GM18520 (cell line): ENCODE measurements around the gene APOC4.
"Not testable (repeated sequence)": the region's sequence is repeated elsewhere in the genome, so short reads cannot be mapped to it uniquely, and the experiment has no call there.

Experiments
- ATAC-seq: cut with Tn5 transposase; IDR thresholded peaks from one replicate; pipeline ENCODE4 v1.9.1; 2021; ENCODE audit not compliant: unreplicated experiment

APOC4 gene

DNA sequence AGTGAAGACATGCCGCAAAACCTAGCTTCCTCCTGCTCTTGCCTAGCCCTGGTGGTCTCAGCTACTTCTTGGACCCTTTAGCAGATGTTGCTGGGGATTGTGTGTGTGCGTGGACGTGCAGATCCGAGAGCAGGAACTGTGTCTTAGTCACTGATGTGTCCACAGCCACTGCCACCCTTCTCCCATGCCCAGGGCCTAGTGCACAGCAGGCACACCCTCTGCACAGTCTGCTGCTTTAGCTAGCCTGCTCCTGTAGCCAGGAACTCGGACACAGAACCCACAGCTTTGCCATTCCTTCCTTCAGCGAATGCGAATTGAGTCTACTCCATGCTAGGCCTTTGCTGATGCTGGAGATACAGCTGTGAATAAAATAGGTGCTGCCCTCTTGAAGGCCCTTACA lies 15.5 kb downstream of the APOC4 start:
- no peak for ATAC-seq

DNA sequence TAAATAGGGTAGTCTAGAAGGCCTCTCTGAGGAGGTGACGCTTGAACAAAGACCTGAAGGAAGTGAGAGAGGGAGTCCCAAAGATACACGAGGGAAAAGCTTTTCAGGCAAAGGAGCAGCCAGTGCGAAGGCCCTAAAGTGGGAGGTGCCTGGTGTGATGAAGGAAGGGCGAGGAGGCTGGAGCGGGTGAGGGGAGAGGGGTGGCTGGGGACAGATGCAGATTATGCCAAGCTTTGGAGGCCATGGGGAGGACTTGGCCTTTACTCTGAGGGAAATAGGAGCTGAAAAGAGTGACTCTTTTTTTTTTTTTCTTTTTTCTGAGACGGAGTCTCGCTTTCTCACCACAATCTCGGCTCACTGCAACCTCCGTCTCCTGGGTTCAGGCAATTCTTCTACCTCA lies 16.1 kb downstream of the APOC4 start:
- ATAC-seq = no peak

DNA sequence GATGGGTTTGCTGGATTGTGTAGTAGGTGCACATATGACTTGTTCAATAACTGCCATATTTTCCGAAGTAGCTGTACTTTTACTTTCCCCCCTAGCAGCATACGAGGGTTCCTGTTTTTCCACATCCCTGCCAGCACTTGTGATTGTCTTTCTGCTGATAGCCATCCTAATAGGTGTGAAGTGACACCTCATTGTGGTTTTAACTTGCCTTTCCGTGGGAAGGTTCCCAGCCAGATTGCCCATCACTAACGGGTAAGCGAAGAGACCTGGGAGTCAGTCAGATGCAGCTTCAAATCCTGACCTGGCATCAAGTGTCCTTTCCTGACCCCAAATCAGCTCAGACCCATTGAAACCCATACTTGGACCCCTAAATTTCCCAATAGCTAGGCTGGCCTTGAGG lies 17.7 kb downstream of the APOC4 start:
- no peak for ATAC-seq

DNA sequence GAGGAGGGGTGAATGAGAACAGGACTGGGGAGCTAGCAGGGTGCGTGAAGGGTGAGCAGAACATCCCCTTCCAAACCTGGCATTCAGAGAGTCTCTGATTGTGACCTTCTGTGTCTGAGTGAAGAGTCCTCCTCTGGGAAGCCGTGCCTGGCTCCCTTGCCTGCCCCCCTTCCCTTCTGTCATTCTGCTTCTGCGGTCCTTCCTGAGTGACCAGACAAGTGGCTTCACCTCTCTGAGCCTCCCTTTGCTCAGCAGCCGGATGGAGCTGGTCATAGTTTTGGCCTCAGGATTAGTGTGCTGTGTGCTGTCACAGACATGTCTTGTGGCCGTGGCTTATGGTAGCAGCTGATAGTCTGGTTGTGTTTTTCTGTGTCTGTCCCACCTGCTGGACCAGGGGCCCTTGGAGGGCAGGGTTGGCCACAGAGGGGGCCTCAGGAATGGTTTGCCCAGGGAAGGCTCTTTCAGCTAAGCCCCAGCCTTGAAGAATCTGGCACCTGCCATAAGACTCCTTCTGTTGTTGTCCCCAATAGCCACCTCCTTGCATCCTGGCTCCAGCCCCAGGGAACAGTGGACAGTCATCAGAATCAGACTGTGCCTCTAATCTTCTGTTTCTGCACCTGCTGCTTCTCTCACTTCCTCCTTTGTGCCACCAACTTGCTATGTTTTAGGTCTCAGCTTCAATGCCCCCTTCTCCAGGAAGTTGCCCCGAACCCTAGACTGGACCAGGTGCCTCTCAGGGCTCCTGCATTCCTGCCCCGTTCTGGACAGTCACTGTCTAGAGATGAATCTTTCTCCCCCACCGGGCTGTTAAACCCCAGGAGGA lies 19.1 kb downstream of the APOC4 start:
- ATAC-seq = no peak

DNA sequence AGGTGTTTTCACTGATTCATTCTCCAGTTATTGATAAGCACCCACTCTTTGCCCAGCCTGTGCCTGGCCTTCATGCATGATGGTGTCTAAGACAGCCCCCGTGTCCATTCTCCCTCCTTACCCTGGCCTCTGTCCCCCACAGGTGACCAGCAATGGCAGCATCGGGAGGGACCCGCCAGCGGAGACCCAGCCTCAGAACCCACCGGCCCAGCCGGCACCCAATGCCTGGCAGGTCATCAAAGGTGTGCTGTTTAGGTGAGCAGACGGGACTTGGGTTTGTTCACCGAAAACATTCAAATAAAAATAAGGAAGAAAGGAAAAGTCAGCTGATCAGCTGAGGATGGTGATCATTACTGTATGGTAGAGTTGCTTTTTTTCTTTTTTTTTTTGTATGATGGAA lies 19.8 kb downstream of the APOC4 start:
- no peak for ATAC-seq

DNA sequence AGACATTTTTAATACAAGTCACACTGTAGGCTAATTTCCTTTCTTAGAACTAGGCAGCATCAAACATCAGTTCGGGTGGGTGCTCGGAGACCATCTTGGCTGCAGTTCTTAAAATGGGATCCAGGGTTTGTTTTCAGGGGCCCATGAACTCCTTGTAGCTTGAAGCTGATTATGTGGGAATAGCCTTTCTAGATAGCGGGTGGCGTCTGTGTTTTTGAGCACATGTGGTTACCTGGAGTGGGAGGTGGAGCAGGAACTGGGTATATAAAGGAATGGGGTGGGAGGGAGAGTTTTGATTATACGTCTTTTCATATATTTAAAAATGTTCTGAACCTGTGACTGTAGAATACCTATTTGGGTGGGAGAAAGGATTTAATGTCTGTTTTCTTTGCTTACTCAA lies 26.1 kb downstream of the APOC4 start:
- ATAC-seq = no peak

DNA sequence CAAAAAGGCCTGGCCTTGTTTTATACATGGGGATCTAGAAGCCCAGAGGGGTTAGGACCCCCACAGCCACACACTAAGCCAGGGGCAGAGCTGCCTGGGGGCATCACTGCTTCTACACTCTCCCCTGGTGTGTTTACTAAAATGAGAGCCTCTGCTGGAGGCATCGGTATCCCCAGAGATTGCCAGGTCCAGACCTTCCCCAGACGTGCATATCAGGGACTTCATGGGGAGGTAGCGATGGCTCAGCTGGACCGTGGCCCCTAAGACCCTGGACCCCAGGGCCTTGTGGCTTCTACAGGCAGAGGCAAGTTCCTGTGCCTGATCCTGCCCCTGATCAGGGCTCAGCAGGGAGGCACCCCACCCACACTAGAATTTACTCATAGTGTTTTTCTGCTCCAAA lies 26.6 kb downstream of the APOC4 start:
- no peak for ATAC-seq

DNA sequence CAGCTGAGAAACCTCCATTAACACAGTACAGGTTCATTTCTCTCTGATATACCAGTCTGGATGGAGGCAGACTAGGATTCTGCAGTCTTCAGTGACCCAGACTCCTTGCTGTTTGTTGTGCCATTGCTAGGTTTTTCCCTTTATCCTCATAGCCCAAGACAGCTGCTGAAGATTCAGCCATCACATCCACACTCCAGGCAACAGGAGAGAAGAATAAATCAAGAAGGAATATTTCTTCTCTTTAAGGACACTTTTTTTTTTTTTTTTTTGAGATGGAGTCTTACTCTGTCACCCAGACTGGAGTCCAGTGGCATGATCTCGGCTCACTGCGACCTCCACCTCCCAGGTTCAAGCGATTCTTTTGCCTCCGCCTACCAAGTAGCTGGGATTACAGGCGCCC lies 27.4 kb downstream of the APOC4 start:
- no peak for ATAC-seq

DNA sequence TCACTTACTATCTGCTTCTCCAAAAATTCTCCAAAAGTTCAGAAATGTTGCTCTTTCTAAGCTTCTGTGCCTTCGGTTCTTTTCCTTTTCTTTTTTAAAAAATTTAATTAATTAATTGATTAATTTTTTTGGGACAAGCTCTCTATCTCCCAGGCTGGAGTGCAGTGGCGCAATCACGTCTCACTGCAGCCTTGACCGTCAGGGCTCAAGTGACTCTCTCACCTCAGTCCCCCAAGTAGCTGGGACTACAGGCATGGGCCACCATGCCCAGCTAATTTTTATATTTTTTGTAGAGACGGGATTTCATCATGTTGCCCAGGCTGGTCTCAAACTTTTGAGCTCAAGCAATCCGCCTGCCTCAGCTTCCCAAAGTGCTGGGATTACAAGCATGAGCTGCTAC lies 29.4 kb downstream of the APOC4 start:
- not testable (repeated sequence) for ATAC-seq

DNA sequence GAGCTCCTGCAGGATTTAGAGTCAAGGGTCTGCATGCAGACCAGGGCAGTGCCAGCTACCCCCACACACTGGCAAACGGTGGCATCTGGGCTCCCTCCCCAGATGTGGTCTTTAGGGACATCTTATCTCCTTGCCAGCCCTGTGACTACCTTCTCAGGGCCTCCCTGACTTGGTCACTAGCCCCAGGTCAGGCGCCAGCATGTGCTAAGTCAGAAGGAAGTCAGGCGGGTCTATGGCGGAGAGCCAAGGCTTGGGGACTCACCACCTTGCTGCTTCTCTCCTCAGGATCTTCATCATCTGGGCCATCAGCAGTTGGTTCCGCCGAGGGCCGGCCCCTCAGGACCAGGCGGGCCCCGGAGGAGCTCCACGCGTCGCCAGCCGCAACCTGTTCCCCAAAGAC lies 30.8 kb downstream of the APOC4 start:
- ATAC-seq = no peak

DNA sequence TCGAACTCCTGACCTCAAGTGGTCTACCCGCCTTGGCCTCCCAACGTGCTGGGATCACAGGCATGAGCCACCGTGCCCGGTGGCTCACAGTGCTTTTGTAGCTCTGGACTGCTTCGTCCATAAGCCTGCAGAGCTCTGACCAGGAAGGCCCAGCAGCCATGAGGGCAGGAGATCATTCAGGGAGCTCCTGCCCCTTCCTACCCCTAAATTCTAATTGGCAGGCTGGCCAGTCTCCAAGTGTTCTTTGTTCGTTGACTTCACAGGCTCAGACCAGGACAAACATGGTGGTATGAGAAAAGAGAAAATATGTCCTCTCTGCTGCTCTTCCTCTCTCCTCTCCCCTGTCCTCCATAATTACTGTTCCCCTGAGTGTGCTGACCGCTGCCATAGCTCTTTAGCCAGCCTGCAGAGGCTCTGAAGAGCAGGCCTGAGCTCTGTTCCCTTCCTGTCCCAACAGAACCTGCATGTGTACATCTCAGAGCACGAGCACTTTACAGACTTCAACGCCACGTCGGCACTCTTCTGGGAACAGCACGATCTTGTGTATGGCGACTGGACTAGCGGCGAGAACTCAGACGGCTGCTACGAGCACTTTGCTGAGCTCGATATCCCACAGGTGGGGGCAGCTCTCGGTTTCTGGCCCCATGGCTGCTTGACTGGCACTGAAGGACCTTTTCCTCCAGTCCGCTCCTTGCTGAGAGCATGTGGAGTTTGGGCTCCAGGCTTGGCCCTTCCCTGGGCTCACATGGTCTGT lies 32.1 kb downstream of the APOC4 start:
- ATAC-seq = no peak

DNA sequence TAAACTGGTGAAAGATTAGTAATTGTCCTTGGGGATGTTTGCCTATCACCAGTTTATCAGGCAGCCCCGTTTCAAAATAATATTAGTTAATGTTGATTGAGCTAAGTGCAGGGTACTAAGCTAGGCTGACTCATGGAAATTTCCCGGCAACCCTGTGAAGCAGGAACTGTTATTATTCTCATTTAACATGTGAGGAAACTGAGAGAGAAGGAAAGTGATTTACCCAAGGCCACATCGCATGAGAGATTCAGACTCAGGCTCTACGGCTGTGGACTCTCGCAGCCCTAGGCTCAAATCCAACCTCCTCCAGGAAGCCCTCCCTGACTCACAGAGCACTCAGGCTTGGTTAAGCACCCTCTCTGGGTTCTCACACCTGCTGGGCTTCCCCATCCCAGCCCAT lies 32.8 kb downstream of the APOC4 start:
- ATAC-seq = no peak

DNA sequence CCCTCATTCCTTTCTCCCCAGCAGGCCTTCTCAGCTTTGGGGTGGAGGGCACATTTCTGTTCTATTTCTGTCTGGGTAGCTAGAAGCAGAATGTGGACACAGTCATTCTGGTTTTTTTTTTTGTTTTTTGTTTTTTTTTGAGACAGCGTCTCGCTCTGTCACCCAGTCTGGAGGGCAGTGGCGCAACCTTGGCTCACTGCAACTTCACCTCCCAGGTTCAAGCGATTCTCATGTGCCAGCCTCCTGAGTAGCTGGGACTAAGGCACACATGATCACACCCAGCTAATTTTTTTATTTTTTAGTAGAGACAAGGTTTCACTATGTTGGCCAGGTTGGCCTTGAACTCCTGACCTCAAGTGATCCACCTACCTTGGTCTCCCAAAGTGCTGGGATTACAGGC lies 33.4 kb downstream of the APOC4 start:
- ATAC-seq = no peak

DNA sequence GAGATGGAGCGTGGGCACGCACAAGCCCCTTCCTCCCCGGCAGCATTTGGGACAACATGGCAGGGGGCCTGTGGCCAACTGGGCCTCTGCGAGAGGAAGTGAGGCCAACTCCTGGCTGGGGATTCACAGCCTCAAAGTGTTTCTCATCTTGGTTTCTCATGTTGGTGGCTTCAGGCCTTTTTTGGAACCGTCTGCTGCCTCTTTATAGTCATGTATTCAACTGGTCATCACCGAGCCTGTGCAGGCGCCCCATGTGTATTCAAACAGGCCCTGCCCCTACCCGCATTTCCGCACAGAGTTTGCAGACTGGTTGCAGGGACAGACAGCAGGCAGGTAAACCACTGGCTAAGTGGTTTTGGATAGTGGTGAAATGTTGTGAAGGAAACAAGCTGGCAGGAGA lies 42.0 kb downstream of the APOC4 start:
- no peak for ATAC-seq

DNA sequence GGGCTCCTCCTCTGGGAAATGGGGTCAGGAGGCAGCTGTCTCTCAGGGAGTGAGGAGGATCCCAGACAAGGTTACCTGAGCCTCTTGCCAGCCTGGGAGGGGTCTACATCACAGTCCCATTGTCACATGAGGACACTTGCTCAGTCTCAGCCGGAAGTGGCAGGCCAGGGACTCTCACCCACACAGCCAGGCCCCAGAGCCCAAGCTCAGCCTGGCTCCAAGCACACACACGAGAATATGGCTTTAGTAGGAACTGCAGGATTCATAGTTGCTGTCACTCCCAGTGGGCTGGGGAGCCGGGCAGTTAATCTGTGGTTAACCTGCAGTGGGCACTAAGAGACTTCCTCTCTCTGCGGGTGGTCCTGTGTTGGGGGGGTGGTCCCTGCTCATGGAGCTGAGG lies 43.4 kb downstream of the APOC4 start:
- no peak for ATAC-seq

DNA sequence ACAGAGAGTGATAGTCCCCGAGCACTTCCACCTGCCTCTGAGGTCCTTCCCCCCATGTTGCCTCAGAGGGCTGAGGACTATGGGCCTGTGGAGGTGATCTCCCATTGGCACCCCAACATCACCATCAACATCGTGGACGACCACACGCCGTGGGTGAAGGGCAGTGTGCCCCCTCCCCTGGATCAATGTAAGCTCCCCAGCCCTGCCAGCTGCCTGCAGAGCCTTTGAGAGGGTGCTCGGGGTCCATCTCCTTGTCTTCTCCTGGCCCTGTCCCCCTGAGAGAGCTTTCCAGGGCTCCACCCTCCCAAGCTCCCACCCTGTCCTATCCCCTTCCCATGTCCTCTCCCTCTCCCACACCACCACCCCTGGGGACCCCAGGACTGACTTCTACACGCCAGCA lies 44.4 kb downstream of the APOC4 start:
- ATAC-seq = no peak

DNA sequence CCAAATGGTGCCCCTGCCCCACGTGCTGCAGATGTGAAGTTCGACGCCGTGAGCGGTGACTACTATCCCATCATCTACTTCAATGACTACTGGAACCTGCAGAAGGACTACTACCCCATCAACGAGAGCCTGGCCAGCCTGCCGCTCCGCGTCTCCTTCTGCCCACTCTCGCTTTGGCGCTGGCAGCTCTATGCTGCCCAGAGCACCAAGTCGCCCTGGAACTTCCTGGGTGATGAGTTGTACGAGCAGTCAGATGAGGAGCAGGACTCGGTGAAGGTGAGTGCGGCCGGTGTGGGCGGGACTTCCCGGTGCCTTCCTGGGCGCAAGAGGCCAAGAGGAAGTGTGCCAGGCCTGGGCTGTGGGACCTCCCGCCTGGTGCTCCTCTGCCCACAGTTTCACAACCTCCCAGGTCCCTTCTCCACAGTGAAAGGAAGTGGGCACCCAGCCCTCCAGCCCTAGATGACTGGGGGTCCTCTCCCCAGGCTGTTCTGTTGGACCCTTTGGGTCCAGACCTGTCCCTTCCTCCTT lies 45.2 kb downstream of the APOC4 start:
- no peak for ATAC-seq

DNA sequence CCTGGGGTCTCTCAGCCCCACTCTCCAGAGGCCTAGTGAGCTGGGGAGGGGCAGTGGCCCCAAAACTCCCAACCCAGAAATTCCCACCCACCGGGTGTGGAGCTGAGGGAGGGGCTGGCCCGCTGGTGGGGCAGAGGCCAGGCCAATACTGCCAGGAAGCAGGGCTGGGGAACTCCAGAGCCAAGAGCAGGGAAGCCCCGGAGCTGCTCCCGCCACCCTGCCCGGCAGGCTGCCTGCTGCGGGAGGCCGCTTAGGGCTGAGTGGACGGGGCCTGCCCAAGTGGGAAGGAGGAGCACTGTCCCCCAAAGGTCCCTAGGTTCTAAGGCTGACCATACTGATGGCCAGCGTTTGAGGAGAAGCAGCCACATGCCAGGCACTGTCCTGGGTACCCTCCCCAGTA lies 46.2 kb downstream of the APOC4 start:
- ATAC-seq = no peak

DNA sequence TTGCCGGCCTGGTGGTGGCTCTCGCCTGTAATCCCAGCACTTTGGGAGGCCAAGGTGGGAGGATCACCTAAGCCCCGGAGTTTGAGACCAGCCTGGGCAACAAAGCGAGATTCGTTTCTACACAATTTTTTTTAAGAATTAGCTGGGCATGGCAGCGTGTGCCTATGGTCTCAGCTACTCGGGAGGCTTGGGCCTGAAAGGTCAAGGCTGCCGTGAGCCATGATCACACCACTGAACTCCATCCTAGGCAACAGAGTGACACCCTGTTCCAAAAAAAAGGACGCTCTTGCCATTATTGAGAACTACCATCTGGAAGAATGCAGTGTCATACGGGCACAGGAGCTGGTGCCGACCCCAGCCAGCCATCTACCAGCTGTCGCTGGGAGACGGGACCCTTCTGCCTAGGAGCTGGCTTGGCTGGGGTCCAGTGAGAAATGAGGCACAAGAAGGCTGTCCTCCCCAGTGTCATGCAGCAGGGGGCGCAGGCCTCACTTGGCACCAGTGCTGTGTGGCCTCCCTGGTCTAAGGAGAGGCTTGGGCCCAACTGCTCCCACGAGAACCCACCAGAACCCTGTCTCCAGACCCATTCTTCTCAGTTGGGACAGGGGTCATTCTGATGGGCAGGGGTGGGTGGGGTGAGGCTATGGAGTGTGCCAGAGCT lies 47.0 kb downstream of the APOC4 start:
- ATAC-seq = no peak

DNA sequence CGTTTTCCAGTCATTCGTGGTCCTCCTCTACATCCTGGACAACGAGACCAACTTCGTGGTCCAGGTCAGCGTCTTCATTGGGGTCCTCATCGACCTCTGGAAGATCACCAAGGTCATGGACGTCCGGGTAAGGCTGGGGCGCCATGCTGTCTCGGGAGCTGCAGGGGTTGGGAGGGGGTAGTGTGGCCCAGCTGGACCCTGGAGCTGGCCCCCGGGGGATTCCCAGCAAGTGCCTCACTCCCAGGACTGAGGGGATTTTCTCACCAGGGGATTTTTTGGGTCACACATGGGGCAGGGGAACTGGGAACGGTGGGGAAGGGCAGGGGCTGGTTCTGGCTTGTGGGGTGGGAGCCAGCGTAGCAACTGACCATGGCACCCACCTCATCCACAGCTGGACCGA lies 48.4 kb downstream of the APOC4 start:
- ATAC-seq = no peak

DNA sequence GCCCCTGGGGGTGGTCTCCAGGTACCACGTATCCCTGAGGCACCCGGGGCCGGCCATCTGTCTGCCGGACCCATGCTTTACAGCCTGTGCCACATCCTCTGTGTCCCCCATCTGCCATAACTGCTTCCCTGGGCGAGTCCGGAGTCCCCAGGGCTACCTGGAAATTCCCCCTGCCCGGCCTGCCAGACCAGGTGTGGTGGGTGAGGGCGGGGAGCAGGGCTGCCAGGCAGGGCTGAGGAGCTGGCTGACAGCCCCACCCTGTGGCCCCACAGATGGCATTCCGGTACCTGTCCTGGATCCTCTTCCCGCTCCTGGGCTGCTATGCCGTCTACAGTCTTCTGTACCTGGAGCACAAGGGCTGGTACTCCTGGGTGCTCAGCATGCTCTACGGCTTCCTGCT lies 48.9 kb downstream of the APOC4 start:
- no peak for ATAC-seq
